NCI-H2107 treated with DMSO at 0.1 percent for 48 hours (cell line): ENCODE data around the gene DCX.
"Not testable (repeated sequence)": the region's sequence is repeated elsewhere in the genome, so short reads cannot be mapped to it uniquely, and the experiment has no call there.

Experiments
- DNase-seq: peaks from one replicate; lab custom pipeline; 2025; ENCODE audit not compliant: unreplicated experiment; lab: John Stamatoyannopoulos, UW

Gene DCX

GRCh38 chrX:111375747-111376146 lies 36.2 kb downstream of the DCX start:
- no peak for DNase-seq

GRCh38 chrX:111372086-111372485 lies 39.9 kb downstream of the DCX start:
- peak; percentile 6 for DNase-seq

- no peak for DNase-seq
Measured at GRCh38 chrX:111365770-111366325, 46.1 kb downstream of the DCX start.

GRCh38 chrX:111363741-111364140 lies 48.3 kb downstream of the DCX start:
- DNase-seq = no peak

GRCh38 chrX:111361751-111362150 lies 50.2 kb downstream of the DCX start:
- no peak for DNase-seq

GRCh38 chrX:111360839-111361238 lies 51.2 kb downstream of the DCX start:
- no peak for DNase-seq

GRCh38 chrX:111355523-111356115 lies 56.4 kb downstream of the DCX start:
- DNase-seq = no peak

GRCh38 chrX:111354496-111354895 lies 57.5 kb downstream of the DCX start:
- no peak for DNase-seq

GRCh38 chrX:111353793-111354192 lies 58.2 kb downstream of the DCX start:
- DNase-seq = no peak

GRCh38 chrX:111352424-111352823 lies 59.6 kb downstream of the DCX start:
- peak; percentile 54 for DNase-seq

GRCh38 chrX:111349934-111350333 lies 62.1 kb downstream of the DCX start:
- DNase-seq = no peak

GRCh38 chrX:111349101-111349500 lies 62.9 kb downstream of the DCX start:
- DNase-seq = no peak

GRCh38 chrX:111348429-111348828 lies 63.6 kb downstream of the DCX start:
- peak; percentile 48 for DNase-seq

GRCh38 chrX:111346150-111346549 lies 65.8 kb downstream of the DCX start:
- DNase-seq = not testable (repeated sequence)

GRCh38 chrX:111340054-111340453 lies 71.9 kb downstream of the DCX start:
- DNase-seq = no peak

- DNase-seq = no peak
Measured at GRCh38 chrX:111339212-111339611, 72.8 kb downstream of the DCX start.

GRCh38 chrX:111338095-111338698 lies 73.8 kb downstream of the DCX start:
- no peak for DNase-seq

GRCh38 chrX:111337067-111337637 lies 74.8 kb downstream of the DCX start:
- no peak for DNase-seq

GRCh38 chrX:111336141-111336540 lies 75.9 kb downstream of the DCX start:
- no peak for DNase-seq

GRCh38 chrX:111329370-111329769 lies 82.6 kb downstream of the DCX start:
- DNase-seq = no peak

- no peak for DNase-seq
Measured at GRCh38 chrX:111328858-111329257, 83.1 kb downstream of the DCX start.

GRCh38 chrX:111322231-111322855 lies 89.6 kb downstream of the DCX start:
- DNase-seq = no peak
